ENCODE data around the gene RASGRP3.

RASGRP3 gene

GRCh38 chr2:33494155-33494779 is 17.8 kb downstream of the RASGRP3 start:
- no peak for DNase-seq

DNA sequence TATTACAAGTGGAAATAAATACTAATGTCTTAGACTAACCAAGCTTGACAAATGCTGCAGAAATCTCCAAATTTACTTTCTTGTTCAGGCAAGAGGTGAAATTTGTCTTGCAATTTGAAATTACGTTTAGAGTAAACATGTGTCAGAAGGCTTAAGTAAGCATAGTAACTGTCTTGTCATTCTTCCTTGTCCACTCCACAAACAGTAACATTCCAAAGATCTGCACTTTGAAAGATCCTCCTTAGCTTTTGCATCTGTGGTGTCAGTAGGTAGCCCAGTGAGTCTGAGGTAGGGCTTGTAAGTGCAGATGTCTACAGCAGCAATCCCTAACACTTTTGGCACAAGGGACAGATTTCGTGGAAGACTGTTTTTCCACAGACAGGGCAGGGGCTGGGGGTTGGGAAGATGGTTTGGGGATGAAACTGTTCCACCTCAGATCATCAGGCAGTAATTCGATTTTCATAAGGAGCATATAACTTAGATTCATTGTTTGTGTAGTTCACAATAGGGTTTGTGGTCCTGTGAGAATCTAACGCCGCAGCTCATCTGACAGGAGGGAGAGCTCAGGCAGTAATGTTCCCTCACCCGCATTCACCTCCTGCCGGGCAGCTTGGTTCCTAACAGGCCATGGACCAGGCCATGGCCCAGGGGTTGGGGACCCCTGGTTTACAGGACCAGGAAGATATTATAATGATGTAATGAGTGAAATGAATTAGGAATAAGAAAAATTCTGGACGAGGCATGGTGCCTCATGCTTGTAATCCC is 18.6 kb downstream of the RASGRP3 start:
- DNase-seq: no peak

DNA sequence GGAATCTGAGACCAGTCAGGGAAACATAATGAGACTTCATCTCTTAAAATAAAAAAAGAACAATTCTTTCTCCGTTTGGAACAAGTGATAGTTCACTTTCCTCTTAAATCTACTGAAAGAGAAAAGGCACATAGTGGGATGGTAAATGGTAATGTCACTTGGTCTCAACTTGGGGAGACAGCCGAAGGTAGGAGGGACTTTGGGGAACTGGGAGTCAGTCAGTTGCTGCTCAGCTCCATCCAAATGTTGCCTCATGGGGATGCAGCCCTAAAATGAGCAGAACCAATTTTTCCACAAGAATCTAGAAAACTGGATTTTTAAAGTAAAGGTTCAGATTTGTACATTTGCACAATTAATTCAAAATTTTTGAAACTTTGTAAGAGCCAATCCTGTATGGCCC is 19.2 kb downstream of the RASGRP3 start:
- no peak for DNase-seq

DNA sequence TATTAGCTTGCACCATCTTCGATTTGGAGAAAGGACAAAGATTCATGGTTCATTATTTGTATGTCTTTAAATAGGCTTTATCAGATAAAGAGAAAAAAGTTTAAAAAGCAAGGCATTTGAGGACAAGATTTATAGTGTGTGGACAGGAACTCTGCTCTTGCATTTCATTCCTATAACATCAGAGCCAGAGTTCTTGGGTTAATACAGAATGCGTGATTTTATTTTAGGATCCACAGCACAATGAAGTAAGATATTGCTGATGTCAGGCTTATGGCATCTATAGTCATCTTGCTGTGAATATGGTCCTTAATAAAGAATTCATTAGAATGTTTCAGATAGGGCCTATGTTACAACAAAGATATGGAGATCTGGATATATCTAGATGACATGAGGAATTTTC is 19.7 kb downstream of the RASGRP3 start:
- DNase-seq: no peak

- DNase-seq: no peak
Measured at GRCh38 chr2:33496726-33497125, 20.3 kb downstream of the RASGRP3 start.

- no peak for DNase-seq
Measured at GRCh38 chr2:33497221-33497650, 20.8 kb downstream of the RASGRP3 start.

DNA sequence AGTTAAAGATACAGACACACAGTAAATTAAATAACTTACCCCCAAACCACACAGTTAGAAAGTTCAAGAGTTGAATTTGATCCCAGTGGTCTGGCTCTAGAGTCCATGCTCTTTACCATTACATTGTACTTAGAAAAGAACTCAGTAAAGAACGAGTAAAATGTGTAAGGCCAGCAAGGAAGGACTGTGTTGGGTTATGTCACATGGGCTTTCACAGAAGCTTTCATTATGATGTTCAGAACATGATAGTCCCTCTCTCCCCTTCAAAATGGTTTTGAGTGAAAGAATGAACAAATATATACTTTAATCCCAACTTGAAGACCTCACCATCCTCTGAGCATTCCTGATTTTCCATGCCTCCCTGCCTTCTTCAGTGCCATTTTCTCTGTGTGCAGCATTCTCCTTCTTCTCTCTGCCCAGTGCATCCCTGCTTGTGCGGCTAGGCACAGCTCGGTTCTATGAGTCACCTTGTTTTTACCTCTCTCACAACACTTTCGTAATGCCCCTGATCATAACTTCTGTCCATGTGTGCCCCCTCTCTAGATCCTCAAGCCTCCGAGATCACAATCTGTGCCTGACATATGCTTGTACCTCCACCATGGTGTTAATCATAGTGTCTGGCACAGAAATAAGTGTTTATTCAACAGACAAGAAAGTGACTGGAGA is 22.0 kb downstream of the RASGRP3 start:
- no peak for DNase-seq

DNA sequence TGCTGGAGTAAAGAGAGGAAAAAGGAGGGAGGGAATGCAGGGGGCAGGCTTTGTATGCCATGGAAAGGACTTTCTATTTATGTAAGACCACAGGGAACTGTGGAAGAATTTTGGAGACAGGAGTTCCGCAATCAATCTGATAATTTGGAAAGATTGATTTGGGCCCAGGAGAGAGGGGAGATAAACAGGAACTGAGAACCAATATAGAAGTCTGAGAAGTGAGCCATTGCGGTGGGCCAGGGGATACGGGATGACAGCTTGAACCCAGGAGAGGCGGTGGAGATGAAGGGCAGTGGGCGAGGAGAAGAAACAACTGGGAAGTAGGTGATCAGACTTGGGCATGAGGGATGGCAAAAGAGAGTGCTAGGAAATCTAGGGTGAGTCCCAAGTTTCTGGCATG is 23.7 kb downstream of the RASGRP3 start:
- DNase-seq: no peak

DNA sequence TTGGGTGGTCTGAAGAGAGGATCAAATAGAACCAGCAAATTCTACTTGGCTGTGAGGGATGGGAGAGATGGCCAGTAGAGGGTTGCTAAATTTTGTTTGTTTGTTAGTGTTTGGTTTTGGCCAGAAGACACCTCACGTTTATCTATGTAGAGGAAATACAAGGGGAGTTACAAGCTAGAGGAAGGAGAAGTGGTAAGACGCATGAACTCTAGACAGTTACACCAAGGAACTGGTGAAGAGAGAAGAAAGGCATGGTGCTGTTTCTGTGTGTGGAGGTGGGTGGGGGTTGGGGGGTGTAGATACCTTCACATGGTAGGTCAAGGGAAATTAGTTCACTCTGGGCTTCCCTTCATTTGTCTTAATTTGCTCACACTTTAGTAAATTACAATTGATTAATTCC is 25.6 kb downstream of the RASGRP3 start:
- DNase-seq: no peak

DNA sequence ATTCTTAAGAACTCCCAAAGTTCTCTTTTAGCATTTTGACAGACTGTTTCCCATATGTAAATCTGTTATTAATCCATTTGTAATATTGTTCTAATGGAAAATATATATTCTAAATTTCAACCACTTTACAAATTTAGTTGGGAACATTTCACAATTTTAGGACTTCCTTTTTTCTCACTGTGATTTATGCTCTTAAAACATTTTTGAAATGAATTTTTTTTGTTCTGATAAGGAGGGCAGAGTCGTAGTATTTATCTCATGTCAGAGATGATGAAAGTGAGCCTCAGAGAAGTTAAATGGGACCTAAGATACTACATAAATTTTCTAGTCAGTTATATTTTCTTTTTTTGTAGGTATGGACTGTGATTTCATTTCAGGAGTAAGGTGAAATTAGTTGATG is 26.6 kb downstream of the RASGRP3 start:
- DNase-seq: no peak

DNA sequence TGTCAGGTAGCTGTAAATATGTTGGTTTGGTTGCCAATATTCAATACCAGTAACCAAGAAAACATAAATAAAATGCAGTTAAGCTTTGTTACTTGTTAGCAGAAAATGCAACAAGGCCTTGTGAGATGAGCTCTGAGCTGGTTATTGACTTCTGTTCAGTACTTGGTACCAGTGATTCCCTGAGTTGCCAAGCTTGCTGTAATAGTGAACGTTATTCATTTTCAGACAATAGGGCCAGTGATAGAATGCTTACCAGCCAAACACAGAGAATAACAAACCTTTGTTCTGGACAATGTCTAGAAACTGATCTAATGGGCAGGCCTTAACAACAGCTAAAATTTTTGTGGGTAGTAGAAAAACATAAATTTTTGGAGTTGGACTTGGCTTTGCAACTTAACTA is 29.5 kb downstream of the RASGRP3 start:
- no peak for DNase-seq

- no peak for DNase-seq
Measured at GRCh38 chr2:33509908-33510585, 33.6 kb downstream of the RASGRP3 start.

DNA sequence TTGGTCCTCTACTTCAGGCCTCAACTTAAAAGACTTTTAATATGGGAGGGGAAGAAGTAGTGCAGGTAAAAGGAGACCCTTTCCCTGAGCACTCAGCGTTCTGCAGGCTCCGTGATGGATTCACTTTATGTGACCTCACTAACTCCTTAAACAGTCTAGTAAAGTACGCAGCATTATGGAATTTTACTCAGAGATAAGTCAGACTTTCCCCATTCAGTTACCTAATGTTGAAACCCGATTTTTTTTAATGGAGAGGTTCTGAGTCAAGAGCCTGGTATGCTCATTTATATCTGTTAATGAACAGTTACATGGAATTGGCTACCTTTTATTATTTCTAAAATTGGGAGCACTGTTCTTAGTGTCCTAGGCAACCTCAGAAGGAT is 34.1 kb downstream of the RASGRP3 start:
- DNase-seq: no peak

DNA sequence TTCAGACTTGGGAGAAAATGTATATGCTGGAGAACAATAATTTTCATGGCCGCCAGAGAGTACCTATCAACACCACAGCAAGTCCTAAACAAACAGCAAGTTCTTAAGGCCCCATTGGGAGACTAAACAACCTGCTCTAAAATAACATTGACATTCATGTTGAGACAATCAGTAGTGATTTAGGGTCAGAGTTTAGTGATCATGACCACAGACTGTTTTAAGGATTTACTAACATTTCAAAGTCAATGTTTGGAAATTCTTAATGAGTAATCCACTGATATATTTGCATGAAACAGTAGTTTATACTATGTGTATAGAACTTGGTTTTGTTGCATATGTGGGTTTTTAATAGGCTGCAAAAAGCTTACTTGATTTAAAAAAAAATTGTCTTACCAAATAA is 34.7 kb downstream of the RASGRP3 start:
- DNase-seq: no peak

DNA sequence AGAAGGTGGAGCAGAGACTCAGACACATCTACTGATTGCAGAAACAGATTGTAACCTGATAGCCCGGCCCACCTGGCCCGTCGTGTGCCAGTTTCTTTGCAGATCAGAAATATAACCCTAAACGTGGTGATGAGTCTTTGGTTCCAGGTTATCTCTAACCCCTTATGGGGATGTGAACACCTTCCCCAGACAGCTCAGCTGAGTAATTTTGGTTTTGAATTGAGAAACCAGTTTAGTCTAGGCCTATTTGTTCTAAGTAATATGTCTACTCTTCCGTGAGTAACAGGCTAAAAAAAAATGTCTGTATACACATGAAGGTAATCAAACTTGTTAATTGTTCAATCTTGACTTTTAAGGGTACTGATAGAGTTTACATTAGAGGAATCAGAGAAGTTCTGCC is 35.7 kb downstream of the RASGRP3 start:
- no peak for DNase-seq

DNA sequence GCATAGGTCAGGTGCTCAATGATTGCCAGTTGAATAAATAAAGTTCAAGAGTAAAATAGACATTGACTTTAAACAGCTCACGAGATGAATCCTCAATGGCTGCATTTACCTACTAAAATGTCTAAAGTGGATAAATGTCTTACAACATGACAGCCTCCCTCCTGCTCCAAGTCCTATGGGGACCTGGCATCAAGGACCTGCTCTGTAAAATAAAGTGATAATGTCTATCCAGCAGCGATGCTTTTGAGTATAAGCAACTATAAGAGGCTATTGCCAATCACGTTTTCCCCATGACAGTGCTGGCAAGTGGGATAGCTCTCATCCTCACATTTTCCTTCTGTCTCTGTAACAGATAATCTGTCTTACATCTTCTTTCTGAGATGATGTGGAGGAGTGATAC is 37.0 kb downstream of the RASGRP3 start:
- no peak for DNase-seq

DNA sequence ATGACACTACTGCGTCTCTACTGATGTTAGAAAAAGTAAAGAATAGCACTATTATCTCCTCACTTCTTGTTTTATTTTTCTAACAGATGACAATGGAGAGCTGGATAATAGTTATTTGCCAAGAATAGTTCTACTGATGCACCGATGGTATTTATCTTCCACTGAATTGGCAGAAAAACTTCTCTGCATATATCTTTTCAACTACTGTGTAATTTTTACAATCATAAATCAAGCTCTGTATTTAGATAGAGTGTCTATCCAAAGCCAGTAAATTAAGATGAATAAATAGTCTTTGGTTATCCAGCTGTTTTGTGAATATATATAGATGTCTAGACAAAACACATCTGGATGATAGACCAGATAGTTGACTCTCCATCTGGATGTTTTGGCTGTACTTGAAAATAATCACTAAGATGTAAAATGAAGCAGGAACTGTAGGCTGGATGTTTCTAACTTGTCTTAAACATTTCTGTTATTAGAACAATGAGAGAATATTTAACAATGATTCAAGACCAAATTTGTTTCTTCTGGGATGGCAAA is 40.1 kb downstream of the RASGRP3 start:
- DNase-seq: no peak

GRCh38 chr2:33518200-33518599 is 41.8 kb downstream of the RASGRP3 start:
- no peak for DNase-seq

DNA sequence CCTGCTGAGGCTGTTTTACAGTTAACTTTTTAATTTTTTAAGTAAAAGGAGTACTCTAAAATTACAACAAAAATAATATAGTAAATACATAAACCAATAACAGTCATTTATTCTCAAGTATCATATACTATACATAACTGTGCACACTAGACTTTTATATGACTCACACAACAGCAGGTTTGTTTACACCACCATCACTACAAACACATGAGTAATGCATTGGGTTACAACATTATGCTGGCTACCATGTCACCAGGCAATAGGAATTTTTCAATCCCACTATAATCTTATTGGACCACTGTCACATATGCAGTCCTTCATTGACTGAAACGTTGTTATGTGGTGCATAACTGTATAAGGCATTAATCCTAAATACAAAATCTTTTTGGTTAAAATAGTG is 42.5 kb downstream of the RASGRP3 start:
- DNase-seq: no peak

- DNase-seq: no peak
Measured at GRCh38 chr2:33521791-33522281, 45.4 kb downstream of the RASGRP3 start.

- no peak for DNase-seq
Measured at GRCh38 chr2:33522576-33522975, 46.1 kb downstream of the RASGRP3 start.

DNA sequence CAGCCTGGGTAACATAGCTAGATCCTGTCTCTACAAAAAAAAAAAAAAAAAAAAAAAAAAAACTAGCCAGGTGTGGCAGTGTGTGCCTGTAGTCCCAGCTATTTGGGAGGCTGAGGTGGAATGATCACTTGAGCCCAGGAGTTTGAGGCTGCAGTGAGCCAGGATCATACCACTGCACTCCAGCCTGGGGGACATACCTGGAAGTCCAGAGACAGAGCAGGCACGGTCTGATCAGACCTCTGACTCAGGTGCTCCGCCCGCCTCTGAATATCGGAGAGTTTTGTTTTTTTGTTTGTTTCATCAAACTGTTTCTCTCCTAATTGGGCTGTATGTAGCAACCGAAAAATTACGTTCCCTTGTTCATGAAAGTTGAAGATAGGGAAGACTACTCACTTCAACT is 49.2 kb downstream of the RASGRP3 start:
- DNase-seq: no peak

DNA sequence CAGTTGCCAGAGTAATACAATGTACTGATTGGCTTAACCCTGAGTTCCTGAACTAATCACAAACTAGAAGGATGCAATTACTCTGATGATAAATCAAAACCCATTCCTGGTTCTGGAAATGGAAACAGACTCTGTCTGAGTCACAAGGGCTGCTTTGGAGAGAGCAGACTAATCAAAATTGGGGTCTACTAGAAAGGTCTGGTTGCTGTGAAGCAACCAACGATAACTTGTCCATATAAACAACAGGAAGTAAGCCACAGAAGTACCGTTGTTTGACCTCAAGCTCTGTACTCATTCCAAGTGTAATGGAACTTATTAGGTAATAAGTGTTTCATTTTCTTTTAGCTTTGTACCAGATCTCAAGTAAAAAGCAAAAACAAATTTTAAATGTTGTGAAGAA is 49.7 kb downstream of the RASGRP3 start:
- DNase-seq: no peak
